Measurements from ENCODE around the gene FGD2.
"Not testable (repeated sequence)": the region's sequence is repeated elsewhere in the genome, so short reads cannot be mapped to it uniquely, and the experiment has no call there.

Gene FGD2

DNA sequence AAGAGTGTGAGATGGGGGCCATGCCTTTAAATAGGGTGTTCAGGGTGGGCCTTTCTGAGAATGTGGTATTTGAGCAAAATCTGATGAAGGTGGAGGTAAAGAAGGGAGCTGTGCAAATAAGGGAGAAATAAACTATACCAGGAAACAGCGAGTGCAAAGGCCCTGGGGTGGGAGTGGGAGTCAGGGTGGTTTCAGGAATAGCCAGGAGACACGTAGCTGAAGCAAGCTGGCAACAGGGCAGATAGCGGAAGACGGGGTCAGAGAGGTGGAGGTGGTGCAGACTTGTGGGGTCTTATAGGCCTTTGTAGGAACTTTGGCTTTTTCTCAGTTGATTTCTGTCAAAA lies 51.6 kb downstream of the FGD2 start:
- no peak for DNase-seq (ENCODE audit: low read depth in 4 of 4, low spot score in 1 of 4)

DNA sequence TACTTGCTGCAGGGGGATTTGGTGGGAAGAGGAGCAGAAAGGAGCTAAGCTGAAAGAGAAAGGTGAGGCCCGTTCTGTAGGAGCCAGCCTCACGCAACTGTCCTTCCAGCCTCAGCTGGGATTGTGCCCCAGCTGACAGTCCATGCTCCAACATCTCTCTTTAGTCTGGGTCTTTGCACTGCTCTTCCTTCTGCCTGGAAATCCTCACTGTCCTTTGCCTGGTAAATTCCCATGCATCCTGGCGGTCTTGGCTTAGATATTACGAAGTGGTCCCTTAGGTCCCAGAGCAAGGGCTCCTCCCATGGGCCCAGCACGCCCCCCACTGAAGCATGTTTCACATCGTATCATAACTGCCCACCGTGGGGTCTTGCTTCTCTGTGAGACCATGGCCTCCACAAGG lies 52.2 kb downstream of the FGD2 start:
- no peak for DNase-seq (ENCODE audit: low read depth in 4 of 4, low spot score in 1 of 4)

DNA sequence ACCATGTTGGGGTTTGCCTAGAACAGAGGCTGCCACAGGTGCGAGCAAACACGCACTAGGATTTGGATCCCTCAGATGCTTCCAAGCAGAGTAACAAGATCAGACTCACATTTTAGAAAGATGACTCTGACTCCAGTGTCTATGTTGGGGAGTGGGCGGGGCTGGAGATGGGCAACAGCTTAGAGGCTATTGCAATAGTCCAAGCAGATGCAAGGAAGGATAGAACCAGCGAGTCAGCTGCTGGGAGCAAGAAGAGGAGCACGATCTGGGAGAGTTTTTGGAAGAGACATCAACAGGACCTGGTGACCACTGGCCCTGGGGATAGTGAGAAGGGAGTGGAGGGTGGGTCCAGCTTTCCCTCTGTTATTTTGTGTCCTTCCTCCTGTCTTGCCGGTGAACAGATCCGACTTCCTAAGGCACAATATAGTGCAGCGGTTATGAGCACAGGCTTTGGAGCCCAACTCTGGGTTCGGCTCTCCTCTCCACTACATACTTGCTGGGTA lies 52.7 kb downstream of the FGD2 start:
- no peak for DNase-seq (ENCODE audit: low read depth in 4 of 4, low spot score in 1 of 4)

DNA sequence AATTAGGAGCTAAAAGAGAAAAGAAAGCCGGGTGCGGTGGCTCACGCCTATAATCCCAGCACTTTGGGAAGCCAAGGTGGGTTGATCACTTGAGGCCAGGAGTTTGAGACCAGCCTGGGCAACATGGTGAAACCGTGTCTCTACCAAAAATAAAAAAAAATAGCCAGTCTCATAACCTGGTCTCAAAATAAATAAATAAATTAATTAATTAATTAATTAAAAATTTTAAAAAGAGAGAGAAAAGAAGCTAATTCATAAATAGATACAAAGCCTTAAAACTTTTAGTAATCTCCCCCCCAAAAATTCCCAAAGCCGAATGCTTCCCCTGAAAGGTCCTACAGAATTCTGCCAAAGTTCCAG lies 53.5 kb downstream of the FGD2 start:
- not testable (repeated sequence) for DNase-seq (ENCODE audit: low read depth in 4 of 4, low spot score in 1 of 4)

DNA sequence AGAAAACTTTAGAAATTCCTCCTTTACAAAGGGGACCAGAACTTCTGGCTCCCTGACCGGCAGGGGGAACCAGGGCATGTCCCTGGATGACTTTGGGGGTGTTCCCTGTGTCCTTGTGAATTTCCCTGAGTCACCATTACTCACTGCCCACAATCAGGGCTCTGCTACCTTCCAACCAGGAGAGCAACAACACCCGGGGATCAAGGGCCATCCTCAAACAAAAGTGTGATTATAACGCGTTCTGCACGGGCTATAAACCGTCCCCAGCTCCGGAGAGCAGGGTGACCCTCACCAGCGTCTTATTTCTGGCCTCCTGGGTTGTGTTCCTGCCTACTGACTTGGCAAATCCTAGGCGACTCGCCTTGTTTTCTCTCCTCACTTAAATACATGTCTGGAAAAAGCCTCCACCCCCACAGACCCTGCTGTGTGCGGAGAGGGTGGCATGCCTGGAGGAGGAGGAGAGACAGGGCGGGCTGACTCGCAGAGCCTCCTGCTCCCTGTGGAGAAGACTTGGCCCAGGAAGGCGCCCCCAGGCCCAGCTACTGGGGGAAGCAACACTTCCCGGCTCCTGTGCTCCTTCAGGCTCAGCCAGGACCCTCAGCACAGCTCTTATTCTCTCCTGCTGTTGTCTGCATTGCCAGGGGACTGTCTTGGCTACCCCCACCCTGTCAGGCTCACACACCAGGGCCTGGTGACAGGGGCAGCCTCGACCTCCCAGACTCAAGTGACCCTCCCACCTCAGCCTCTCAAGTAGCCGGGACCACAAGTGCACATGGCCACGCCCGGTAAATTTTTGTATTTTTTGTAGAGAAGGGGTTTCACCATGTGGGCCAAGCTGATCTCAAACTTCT lies 54.1 kb downstream of the FGD2 start:
- no peak for DNase-seq (ENCODE audit: low read depth in 4 of 4, low spot score in 1 of 4)

DNA sequence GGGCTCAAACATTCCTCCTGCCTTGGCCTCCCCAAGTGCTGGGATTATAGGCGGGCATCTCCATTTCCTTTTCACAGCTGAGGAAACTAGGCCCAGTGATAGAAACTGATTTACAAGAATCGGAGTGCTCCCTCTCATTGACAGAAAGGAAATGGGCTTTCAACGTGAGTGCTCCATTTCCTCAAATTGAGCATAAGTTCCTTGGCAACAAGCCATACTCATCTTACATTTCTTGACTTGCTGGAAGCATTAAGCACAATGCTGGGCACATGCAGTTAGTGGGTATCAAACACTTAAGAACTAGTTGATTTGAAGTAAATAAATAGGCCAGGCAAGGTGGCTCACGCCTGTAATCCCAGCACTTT lies 54.7 kb downstream of the FGD2 start:
- DNase-seq (ENCODE audit: low read depth in 4 of 4, low spot score in 1 of 4), result no peak

DNA sequence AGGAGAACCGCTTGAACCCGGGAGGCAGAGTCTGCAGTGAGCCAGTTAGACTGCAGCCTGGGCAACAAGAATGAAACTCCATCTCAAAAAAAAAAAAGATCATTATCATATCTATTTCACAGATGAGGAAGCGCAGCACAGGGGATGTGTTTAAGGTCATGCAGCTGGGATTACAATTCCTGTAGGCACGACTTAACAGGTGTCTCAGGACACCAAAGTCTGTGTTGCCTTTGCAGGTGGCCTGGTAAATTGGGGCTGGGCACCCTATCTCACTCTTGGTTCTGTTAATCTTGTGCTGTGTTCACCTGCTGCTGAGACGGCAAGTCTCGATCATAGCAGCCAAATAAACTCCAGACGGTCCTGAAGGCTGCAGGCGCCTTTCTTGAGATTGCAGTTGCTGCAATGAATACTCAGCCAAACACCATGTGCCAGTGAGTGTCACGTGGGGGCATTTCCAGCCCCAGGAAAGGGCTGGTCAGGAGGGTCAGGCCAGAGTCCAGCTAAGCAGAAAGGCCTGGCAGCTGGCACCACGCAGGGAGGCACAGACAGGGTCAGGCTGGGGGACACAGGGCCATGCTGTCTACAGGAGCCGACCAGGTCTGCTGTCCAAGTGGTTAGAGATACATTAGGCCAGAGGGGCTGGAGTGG lies 55.8 kb downstream of the FGD2 start:
- no peak for DNase-seq (ENCODE audit: low read depth in 4 of 4, low spot score in 1 of 4)

DNA sequence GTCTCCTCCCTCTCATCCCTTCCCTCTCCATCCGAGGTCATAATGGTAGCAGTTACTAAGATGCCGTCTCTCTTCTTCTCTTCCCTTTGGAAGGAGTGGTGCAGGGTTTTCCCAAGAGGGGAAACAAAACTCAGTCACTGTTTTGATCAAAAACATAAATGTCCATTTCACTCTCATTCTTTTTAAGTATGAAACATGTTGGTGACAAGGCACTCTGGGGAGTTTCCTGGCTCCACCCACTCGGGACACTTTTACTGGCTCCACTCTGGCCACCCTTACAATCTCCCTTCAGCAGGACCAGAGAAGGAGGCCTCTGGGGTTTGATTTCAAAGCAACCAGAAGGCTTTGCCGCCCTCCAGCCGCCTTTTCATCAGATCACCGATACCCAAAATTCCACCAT lies 57.0 kb downstream of the FGD2 start:
- DNase-seq (ENCODE audit: low read depth in 4 of 4, low spot score in 1 of 4), result no peak

DNA sequence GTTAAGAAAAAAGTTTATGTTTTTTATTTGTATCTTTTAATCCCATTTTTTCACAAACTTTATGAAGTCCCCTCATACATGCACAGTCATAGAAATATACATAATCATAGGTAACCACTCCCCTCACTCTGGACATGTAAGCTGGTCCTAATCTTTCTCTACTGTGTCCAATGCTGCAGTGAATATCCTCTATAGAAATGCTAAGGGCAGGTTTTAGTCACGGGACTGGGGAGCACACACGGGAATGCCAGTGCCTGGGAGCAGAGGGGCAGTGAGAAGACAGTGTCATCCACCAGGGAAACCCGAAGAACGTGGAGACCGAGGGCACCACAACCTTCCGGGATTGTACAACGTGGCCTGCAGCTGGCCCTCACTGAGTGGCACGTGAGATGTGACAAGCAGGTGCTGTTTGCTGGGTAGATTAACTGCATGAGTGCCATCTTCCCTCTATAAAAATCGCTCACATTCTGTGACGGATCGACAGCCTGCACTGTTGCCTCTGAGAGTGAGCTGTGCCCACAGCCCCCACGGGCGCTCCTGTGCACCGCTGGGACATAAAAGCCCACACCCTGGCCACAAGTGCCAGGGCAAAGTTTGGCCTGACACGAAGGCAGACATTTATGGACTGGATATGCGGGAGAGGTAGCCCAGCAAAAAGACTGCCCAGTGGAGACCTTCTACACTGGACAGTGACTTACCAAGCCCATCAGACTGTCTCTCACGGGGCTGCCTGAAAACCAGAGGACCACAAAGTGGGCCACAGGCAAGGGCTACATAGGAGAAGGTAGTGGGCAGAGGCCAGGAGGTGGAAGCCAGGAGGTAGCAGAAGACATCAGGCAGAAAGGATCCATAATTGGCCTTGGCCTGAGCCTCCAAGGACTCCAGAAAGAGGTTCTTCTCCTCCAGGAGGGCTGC lies 63.2 kb downstream of the FGD2 start:
- no peak for DNase-seq (ENCODE audit: low read depth in 4 of 4, low spot score in 1 of 4)

DNA sequence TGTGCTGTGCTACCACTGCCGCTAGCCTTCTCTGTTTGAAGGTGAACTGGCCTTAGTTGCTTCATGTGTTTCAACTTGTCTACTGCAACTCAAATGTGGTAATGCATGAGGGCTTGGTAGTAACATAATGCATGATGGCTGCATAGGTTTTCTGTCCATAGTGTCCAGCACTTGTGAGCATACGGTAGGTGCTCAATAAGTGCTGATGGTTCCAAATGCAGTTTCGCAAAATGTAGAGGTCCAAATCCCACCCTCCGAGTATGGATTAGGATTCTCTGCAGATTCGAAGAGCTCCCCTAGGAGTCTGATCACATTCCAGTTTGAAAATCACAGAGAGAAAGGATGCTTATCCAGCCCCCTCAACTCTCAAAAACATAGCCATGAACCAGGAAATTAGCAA lies 64.2 kb downstream of the FGD2 start:
- no peak for DNase-seq (ENCODE audit: low read depth in 4 of 4, low spot score in 1 of 4)

DNA sequence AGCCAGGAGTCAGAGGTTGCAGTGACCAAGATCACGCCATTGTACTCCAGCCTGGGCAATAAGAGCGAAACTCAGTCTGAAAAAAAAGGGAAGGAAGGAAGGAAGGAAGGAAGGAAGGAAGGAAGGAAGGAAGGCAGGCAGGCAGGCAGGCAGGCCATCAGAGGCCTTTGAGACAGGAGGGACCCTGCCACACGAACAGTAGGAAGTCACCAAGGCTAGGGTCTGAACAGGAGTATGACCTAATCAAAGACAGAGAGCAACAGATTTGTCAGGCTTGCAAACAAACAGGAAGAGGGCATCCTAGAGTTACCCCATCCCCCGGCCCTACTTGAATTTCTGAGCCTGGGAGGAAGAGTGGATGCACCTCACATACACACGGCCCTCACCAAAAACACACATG lies 67.1 kb downstream of the FGD2 start:
- no peak for DNase-seq (ENCODE audit: low read depth in 4 of 4, low spot score in 1 of 4)

DNA sequence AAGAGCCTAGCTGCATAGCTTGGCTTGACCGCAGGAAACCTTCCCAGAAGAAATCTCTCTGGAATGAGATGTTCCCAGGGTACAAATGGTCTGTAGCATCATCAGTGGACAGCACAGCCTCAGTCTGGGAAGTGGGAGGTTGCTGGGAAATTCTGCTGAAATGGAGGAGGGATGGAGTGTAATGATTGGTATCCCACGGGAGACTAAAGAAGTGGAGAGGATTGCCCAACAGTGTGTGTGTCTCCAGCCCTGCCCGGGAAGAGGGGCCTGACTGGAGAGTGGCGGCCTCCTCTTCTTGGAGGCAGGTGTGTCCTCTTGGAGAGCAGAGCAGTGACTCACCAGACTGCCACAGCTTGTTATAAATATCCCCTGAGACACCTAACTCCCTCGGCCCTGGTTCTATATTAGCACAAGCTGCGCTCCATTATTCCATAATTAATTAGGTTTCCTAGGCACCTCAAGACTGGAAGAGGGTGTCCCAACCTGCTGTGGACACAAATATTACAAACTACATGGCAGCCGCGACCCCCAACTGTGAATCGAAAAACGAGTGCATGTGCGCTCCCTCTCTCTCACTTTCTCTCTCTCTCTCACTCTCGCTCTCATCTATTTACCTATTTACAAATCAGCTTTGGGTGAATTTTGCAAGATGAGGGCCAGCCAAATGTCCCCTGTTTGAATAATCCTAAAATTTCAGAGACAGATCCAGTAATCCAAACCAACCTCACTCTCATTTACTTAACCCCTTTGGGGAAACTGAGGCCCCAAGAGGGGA lies 68.8 kb downstream of the FGD2 start:
- DNase-seq (ENCODE audit: low read depth in 4 of 4, low spot score in 1 of 4), result no peak

DNA sequence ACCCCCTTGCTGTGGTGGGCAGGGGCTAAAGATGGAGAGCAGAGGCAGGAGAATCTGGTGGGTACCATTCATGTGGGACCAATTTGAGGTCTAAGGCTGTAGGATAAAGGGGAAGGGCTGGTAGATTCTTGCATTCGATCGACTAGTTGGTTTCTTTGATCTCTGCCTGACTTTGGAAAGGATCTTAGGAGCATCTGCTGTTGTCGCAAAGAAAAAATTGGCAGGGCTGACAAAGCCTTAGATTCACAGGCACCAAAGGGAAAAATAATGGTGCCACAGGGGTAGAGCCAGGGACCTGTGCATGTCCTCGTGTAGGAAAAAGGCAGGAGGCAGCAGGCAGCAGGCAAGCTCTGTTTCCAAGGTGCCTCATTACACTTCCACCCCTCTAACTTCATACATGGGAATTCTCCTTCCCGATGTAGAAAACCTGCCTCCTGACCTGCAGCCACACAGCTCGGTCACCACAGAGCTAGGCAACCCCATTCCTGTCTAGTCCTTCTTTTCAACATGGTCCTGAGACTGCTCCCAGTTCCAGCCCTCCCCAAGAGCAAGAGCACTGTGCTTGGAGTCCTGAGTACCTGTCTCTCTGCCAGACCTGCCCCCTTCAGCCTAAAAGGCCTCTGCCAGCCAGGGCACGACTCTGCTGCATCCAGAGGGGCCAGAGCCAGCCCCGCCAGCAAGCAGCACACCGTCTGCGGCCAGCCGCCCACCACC lies 71.9 kb downstream of the FGD2 start:
- no peak for DNase-seq (ENCODE audit: low read depth in 4 of 4, low spot score in 1 of 4)

DNA sequence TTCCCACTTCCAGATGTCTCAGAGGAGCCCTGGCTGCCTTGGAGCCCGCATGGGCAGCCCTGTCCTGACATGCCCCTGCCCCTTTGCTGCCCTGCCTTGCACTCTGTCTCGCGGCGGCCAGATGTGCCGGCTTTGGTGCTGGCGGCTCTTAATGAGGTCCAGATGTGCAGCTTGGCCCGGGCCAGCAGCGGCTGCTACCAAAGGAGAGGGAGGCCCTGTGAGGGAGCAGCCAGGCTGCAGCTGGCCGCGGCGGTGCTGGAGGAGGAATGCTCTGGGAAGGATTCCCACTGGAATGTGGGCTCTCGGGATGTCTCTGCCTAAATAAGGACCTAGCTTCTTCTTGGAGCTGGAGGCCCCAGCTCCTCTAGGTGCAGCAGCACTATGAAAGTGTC lies 72.4 kb downstream of the FGD2 start:
- no peak for DNase-seq (ENCODE audit: low read depth in 4 of 4, low spot score in 1 of 4)

All from stimulated activated CD4-positive, alpha-beta T cell treated with anti-CD3 and anti-CD28 coated beads, Interleukin-1b, Interleukin-23, amount 100 ng/mL, for 24 hours (primary cell).